IPS-18c (cell line): ENCODE measurements around the gene MISP.

Experiments
- H3K4me3 ChIP-seq: 2 replicates; pipeline ENCODE4 v1.7.0; 2013; ENCODE audit warnings: low read depth, mild to moderate bottlenecking, low read length, moderate library complexity; ENCODE audit not compliant: insufficient read depth
- H3K9me3 ChIP-seq: one replicate; pipeline ENCODE4 v1.6.1; 2013; ENCODE audit warnings: mild to moderate bottlenecking, low read length, moderate library complexity; ENCODE audit not compliant: control insufficient read depth, insufficient read depth

MISP gene

GRCh38 chr19:756236-756635 lies 5.3 kb downstream of the MISP start:
- Histone ChIP-seq H3K4me3 (no peak overlapping the region), H3K9me3 (peaks cover 3% of the 10 kb centered on the region)

GRCh38 chr19:756821-757688 lies 6.1 kb downstream of the MISP start:
- no peak overlapping the region for H3K4me3 ChIP-seq
- H3K9me3 ChIP-seq = peaks cover 3% of the 10 kb centered on the region

GRCh38 chr19:757811-758668 lies 7.1 kb downstream of the MISP start:
- Histone ChIP-seq H3K4me3 (no peak overlapping the region), H3K9me3 (no peaks in the 10 kb centered on the region)

DNA sequence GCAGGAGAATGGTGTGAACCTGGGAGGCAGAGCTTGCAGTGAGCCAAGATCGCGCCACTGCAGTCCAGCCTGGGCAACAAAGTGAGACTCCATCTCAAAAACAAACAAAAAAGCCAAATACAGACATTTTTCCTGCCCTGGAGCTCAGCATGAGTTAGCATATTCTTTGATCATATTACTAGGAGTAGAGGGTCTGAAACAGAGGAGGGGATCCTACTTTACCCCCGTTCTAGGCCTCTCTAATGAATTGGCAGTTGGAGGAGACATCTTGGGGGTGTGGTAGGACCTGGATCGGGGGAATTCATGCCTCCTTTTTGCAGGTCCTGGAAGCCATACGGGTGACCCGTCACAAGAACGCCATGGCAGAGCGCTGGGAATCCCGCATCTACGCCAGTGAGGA lies 12.3 kb downstream of the MISP start:
- Histone ChIP-seq H3K9me3 (peaks cover 2% of the 10 kb centered on the region), H3K4me3 (no peak overlapping the region)

DNA sequence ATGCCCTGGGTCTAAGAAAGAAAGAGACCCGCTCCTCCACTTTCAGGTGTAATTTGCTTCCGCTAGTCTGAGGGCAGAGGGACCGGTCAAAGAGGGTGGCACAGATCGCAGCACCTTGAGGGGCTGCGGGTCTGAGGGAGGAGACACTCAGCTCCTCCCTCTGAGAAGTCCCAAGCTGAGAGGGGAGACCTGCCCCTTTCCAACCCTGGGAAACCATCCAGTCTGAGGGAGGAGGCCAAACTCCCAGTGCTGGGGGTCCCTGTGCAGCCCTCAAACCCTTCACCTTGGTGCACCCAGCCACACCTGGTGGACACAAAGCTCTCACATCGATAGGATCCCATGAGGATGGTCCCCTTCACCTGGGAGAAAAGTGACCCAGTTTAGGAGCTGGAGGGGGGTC lies 13.0 kb downstream of the MISP start:
- peaks cover 2% of the 10 kb centered on the region for H3K9me3 ChIP-seq

GRCh38 chr19:764301-764700 lies 13.4 kb downstream of the MISP start:
- peaks cover 2% of the 10 kb centered on the region for H3K9me3 ChIP-seq
- no peak overlapping the region for H3K4me3 ChIP-seq

More for the DNA sequence above, 13.0 kb downstream of the MISP start:
- no peak overlapping the region for H3K4me3 ChIP-seq

DNA sequence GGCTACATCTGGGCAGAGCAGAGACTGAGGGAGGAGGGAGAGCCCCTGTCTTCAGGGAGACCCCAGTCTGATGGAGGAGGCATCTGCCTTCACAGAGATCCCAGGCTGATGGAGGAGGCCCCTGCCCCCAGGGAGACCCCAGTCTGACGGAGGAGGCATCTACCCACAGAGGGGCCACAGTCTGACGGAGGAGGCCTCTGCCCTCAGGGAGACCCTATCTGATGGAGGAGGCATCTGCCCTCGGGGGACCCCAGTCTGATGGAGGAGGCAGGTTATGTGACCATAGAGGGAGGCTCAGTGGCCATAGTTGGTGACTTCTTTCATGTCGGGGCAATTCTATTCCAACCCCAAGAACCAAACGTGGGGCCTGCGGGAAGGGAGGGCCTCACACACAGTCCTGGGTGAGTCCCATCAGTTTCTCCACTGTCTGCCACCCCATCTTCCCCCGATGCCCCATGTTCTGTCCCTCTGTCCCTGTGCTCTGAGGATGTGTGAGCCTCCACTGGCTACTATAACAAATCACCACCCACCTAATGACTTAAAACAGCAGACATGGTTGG lies 14.3 kb downstream of the MISP start:
- H3K9me3 ChIP-seq = peaks cover 2% of the 10 kb centered on the region
- no peak overlapping the region for H3K4me3 ChIP-seq

DNA sequence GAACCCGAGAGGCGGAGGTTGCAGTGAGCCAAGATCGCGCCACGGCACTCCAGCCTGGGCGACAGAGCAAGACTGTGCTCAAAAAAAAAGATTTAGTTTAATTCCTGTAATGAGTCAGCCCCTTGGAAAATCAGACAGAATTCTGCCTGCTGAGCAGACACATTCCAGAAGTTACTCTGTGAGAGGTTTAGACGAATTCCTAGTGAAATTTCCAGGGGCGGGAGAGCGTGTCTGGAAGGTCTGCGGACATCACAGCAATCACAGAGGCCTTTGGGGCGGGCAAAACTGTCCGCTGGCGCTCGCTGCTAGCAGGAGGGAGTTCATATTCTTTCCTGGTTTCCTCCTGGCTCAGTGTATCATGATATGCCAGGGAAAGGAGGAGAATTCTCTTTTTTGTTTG lies 17.5 kb downstream of the MISP start:
- no peak overlapping the region for H3K4me3 ChIP-seq
- H3K9me3 ChIP-seq = peaks cover 2% of the 10 kb centered on the region

DNA sequence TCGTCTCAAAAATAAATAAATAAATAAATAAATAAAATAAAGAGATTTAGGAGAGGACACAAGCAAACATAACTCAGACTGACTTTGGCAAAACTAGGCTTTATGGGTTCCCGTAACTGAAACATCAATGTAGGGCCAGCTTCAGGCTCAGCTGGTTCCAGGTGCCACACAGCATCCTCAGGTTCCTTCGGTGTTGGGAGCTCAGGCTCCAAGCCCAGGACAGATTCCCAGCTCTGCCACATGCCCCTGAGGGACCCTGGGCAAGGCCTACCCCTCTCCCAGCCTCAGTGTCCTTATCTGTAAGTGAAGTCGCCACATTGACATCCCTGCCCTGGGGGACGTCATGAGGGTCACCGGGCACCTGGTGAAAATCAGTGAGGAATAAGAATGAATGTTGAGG lies 18.7 kb downstream of the MISP start:
- no peak overlapping the region for H3K4me3 ChIP-seq

DNA sequence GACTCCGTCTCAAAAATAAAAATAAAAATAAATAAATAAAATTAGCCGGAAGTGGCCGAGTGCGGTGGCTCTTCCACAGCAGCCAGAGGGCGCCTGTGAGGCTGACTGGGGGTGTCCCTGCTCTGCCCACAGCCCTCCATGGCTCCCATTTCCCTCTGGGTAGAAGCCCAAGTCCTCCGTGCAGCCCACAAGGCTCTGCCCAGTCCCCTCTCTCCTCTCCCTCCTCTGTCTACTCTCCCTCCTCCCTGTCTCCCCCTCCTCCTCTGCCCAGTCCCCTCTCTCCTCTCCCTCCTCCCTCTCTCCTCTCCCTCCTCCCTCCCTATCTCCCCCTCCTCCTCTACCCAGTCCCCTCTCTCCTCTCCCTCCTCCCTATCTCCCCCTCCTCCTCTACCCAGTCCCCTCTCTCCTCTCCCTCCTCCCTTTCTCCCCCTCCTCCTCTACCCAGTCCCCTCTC lies 20.4 kb downstream of the MISP start:
- no peak overlapping the region for H3K4me3 ChIP-seq

More for the DNA sequence above, 18.7 kb downstream of the MISP start:
- H3K9me3 ChIP-seq = peaks cover 2% of the 10 kb centered on the region

GRCh38 chr19:772063-772462 lies 21.2 kb downstream of the MISP start:
- Histone ChIP-seq H3K9me3 (no peaks in the 10 kb centered on the region), H3K4me3 (no peak overlapping the region)

More for the DNA sequence above, 20.4 kb downstream of the MISP start:
- H3K9me3 ChIP-seq = peaks cover 2% of the 10 kb centered on the region

DNA sequence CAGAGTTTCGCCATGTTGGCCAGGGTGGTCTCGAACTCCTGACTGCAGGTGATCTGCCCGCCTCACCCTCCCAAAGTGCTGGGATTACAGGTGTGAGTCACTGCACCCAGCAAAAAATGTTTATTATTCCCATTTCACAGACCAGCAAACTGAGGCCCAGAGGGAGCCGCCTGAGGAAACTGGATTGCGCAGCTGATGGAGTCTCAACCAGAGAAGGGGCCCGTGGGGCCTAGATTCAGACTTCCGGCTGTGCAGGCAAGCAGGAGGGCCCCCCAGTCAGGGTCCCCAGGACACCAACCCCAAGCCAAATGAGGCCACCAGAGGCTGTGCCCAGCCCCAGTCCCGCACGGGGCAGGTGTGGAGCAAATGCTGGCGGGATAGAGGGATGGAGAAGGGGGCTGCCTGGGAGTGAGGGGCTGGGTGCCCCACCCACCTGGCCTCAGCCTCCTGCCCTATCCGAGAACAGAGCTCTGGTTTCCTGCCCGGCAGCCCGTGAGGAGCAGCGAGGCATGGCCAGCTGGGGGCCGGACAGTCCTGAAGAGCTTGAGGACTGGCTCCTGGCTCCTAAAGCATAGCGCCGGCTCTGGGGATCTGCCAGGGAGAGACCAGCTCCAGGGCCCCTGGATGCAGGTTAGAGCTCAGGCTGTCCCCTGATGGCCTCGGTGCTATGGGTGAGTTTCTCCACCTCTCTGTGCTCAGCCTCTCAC lies 22.0 kb downstream of the MISP start:
- Histone ChIP-seq H3K4me3 (no peak overlapping the region), H3K9me3 (no peaks in the 10 kb centered on the region)

GRCh38 chr19:776549-776948 lies 25.6 kb downstream of the MISP start:
- no peaks in the 10 kb centered on the region for H3K9me3 ChIP-seq

DNA sequence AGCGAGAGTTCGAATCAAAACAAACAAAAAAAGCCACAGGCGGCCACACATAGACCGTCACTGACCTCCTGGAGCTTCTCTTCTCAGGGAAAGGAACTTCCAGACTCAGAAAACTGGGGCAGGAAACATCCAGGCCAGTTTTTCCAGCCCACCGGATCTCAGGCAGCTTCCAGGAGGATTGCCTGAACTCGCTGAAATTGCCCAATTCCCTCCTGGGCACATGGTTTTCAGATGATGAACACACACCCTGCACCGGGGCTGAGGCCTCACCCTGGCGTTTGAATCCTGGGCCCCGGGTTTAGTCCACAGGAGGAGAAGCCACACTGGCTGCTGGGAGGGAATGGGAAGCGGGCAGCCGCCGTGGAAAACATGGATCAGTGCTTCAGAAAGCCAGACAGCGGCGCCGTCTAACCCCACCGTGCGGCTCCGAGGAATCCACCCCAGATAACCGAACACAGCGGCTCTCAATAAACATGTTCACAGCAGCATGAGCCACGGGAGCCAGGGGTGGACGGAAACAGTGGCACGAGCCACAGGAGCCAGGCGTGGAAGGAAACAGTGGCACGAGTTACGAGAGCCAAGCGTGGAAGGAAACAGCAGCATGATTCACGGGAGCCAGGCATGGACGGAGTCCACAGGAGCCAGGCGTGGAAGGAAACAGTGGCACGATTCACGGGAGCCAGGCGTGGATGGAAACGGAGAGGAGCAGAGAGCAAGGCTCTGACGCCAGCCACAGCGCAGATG lies 28.2 kb downstream of the MISP start:
- Histone ChIP-seq H3K9me3 (no peaks in the 10 kb centered on the region), H3K4me3 (no peak overlapping the region)

More at GRCh38 chr19:776549-776948, 25.6 kb downstream of the MISP start:
- no peak overlapping the region for H3K4me3 ChIP-seq

- Histone ChIP-seq H3K4me3 (no peak overlapping the region), H3K9me3 (no peaks in the 10 kb centered on the region)
Observed at GRCh38 chr19:780935-781334, 30.0 kb downstream of the MISP start.

GRCh38 chr19:781800-782184 lies 30.9 kb downstream of the MISP start:
- Histone ChIP-seq H3K4me3 (peak overlapping the region; percentile 36; the same call in 1 of the 2 replicates), H3K9me3 (no peaks in the 10 kb centered on the region)
